A549 treated with CORT108297 at 1 μM for 4 hours (cell line): ENCODE results near the gene ANKRD31. TPM values are rescaled to one million over a fixed set of nuclear protein-coding genes. Genes with fewer than 3 reads are reported as not detected.

Experiments used
- total RNA-seq: library from RNA; stranded (reverse); fragments of 200-300 nt; extraction: Qiagen RNA extraction; gene quantifications from 5 replicates; pipeline ENCODE4 v1.2.3, GENCODE V29; 2022

The ANKRD31 gene
- total RNA-seq: 0.03 to 0.07 TPM (median 0.05 TPM) in 5 replicates

GRCh38 chr5:75236322-75237316 lies at the start of gene ANKRD31:
TSS of gene ANKRD31 (minus strand) at chr5:75236878. CDS start at chr5:75236686, 192 bp downstream.

GRCh38 chr5:75052192-75053053 lies 184.3 kb downstream of the ANKRD31 start, which contains the start of gene GCNT4:
TSS of gene GCNT4 (minus strand) at chr5:75052558. CDS start at chr5:75030037, 22,521 bp downstream.

Other genes with a start within 250 kb of the ANKRD31 start
- 0.39 to 0.47 TPM (median 0.43 TPM) in 5 replicates for gene GCNT4, start 184.3 kb downstream of the ANKRD31 start, total RNA-seq
- gene HMGCR, start 100.3 kb upstream of the ANKRD31 start, total RNA-seq: 25.8 to 30.3 TPM (median 26.8 TPM) in 5 replicates